HG03280 (cell line): ENCODE data around the gene TMEM128.
"Not testable (repeated sequence)": the region's sequence is repeated elsewhere in the genome, so short reads cannot be mapped to it uniquely, and the experiment has no call there.

ENCODE experiments used
- ATAC-seq: cut with Tn5 transposase; IDR thresholded peaks from one replicate; pipeline ENCODE4 v1.9.1; 2021; ENCODE audit warnings: mild to moderate bottlenecking, moderate library complexity; ENCODE audit not compliant: unreplicated experiment

Gene TMEM128

GRCh38 chr4:4248029-4248884 lies at the start of gene TMEM128:
Gene TMEM128 (minus strand): TSS chr4:4248223. CDS start chr4:4248202, 21 bp downstream.
- ATAC-seq, result peak; percentile 97

- ATAC-seq, result no peak
Measured at GRCh38 chr4:4296283-4296846, 48.3 kb upstream of the TMEM128 start.

- no peak for ATAC-seq
Measured at GRCh38 chr4:4293279-4293678, 45.3 kb upstream of the TMEM128 start.

GRCh38 chr4:4289941-4290850 lies 42.2 kb upstream of the TMEM128 start, which contains the start of the genes LYAR and ZBTB49:
Gene LYAR (minus strand): TSS chr4:4290154. CDS start chr4:4283742, 6,412 bp downstream.
Gene ZBTB49 (plus strand): TSS chr4:4290251. CDS start chr4:4299946, 9,695 bp downstream.
- ATAC-seq, result peak; percentile 87

GRCh38 chr4:4289597-4289940 lies 41.5 kb upstream of the TMEM128 start:
- peak; percentile 25 for ATAC-seq

DNA sequence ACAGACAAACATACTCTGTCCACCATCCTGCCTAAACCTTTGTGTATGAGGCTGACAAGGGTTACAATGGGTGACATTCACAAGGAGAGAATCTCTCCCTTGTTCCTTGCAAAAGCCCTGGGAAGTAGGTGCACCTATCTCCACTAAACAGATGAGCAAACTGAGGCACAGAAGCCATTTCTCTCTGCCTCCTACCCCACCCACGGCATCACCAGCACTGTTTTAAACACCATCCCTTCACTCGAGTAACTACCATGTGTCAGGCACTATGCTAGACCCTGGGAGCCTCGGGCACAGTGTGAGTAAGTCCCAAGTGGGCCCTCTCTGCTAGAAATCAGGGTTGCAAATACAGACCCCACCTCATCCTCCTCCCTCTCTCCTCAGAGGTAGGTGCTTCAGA lies 41.0 kb upstream of the TMEM128 start:
- ATAC-seq, result no peak

- no peak for ATAC-seq
Measured at GRCh38 chr4:4288098-4288497, 40.1 kb upstream of the TMEM128 start.

DNA sequence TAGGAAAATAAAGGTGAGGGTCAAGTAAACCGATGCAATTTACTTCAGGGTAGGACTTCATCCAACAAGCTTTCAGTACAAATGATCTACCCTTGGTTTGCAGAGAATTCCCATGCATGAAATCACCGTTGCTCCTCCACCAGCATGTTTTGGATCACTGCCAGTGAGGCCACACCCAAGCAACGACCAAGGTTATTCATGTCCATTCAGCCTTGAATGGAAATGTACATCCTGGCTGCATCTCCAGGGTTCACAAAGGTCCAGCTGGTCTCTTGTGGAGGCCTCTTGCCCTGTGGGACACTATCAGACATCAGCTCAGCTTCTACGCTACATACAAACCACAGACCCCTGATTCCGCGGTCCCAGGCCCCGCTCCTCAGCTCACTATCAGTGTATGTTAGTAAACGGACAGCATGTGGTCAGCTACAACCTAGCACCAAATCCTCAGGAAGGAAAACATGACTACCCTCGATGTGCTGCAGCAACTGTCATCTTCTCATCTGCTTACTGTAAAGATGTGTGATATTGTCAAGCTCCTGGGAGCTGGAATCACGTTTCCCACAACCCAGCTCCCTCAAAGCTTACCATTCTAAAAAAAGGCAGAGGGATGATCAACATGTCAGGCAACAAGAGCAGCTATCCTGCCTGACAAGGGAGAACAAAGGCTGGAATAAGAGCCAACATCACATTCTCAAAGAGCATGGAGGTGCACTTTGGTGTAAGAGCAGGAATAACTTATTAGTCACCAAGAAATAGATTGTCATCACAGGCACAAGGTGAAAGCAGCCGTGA lies 37.0 kb upstream of the TMEM128 start:
- no peak for ATAC-seq

DNA sequence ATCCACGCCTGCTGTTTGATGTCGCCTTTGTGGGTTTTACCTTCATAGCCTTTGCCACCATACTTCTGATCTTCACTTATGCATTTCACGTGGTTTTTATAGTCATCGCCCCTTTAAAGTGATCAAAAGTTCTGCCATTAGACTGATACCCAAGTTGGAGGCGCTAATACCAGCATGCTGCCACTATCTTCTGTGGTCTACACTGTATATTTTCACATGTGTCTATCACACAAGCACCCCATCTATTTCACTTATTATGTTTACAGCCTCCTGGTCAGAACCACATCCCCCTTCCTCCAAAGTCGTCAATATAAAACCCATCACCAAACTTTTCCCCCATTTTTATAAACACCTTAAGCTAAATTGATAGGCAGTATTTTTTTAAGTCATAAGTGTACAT lies 33.8 kb upstream of the TMEM128 start:
- no peak for ATAC-seq

DNA sequence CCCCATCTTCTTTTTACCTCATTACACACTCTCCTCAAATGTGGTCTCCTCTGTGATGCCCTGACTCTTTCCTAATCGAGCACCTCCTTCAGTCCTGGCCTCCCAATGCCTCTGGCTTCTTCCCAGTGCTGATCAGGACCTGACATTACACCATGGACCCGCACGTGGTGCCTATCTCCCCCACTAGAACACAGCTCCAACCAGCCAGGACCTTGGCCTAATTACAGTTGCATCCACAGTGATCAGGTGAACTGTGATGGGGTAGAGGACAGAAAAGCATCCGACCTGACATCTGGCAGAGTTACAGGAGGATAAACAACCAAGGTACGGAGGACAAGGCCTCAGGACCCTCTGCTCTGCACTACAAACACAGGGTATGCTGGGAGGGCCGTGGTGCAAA lies 29.5 kb upstream of the TMEM128 start:
- ATAC-seq, result no peak

- ATAC-seq, result no peak
Measured at GRCh38 chr4:4274226-4274625, 26.2 kb upstream of the TMEM128 start.

DNA sequence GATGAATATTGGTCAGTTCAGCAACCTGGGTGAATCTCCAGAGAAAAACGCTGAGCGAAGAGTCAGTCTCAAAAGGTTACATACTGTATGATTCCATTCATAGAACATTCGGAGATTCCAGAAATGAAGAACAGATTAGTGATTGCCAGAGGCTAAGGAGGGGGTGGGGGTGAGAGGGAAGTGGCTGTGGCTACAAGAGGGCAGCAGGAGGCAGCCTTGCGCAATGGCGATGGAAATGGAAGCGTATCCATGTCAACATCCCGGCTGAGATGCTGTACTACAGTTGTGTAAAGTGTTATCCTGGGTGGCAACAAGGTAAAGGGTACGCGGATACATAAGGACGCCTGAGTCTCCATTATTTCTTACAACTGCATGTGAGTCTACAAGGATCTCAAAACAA lies 23.9 kb upstream of the TMEM128 start:
- ATAC-seq, result no peak

- no peak for ATAC-seq
Measured at GRCh38 chr4:4270529-4270928, 22.5 kb upstream of the TMEM128 start.

DNA sequence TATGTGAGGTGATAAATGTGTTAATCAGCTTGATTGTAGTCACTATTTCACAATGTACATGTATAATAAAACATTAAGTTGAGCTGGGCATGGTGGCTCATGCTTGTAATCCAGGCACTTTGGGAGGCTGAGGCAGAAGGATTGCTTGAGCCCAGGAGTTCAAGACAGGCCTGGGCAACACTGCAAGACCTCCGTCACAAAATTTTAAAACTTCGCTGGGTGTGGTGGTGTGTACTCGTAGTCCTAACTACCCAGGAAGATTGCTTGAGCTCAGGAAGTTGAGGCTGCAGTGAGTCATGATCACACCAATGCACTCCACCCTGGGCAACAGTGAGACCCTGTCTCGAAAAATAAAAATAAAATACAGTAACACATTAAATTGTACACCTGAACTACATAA lies 21.8 kb upstream of the TMEM128 start:
- no peak for ATAC-seq

DNA sequence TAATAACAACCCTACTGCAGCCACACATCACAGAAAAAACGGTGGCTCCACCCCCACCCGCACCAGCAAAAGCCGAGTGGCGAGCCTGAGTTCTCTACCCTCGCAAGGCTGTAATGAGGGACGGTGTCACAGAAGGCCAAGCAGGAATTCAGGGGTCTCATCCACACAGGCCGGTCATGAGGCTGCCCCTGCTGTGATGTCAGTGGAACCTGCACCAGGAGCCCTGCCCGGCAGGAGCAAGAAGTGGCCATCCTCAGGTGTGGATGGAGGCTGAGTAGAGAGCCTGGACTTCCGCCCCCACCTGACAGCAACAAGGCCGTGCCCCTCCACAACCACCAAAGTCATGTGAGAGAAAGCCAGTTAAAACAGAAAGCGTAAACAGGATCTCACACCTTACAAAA lies 21.3 kb upstream of the TMEM128 start:
- ATAC-seq, result no peak

DNA sequence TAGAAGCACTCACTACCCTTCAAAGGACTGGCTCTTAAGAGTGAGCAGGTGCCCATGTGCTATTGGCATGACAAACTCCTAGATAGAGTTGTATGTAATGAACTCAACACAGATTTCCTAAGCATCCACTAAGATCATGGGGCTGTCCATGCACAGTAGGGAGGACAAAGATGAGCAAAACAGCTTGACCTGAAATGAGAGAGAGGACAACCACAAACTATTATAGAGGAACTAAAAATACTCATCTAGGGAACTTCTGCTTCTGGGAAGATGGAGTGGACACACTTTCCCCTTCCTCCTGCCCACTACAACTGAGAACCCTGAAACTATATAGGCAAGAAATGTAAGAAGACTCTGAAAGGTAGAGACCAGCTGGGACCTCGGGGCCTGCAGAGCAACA lies 20.8 kb upstream of the TMEM128 start:
- no peak for ATAC-seq

GRCh38 chr4:4267981-4268380 lies 20.0 kb upstream of the TMEM128 start:
- no peak for ATAC-seq

- ATAC-seq, result peak; percentile 69
Measured at GRCh38 chr4:4260185-4260751, 12.2 kb upstream of the TMEM128 start.

DNA sequence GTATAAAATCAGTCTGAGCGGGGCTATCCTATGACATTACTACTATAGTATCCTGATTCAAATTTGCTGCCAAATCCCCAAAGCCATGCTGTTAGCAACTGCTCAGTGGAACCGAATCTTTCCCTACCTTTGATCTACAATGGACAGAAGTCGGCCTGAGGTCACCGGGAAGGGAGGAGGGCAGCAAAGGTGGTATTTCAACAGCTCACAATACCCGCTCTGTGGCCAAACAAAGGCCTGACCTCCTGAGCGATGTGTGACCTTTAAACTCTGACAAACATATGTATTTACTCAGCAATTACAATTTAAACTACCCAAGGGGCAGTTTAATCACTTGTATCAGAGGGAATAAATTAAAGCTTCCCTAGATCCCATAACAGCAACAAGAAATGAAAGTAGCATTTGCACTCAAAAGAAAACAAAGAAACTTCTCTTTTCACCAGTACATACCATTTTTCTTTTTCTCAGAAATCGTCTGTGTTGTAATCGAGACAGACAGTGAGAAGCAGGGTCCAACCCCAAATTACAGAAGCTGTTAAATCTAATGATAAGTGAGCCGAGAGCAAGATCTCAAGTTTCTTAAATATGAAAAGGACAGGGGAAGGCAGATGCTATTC lies 11.6 kb upstream of the TMEM128 start:
- no peak for ATAC-seq

GRCh38 chr4:4257705-4258104 lies 9.7 kb upstream of the TMEM128 start:
- not testable (repeated sequence) for ATAC-seq
